ENCODE results near the gene CLOCK.

CLOCK gene

DNA sequence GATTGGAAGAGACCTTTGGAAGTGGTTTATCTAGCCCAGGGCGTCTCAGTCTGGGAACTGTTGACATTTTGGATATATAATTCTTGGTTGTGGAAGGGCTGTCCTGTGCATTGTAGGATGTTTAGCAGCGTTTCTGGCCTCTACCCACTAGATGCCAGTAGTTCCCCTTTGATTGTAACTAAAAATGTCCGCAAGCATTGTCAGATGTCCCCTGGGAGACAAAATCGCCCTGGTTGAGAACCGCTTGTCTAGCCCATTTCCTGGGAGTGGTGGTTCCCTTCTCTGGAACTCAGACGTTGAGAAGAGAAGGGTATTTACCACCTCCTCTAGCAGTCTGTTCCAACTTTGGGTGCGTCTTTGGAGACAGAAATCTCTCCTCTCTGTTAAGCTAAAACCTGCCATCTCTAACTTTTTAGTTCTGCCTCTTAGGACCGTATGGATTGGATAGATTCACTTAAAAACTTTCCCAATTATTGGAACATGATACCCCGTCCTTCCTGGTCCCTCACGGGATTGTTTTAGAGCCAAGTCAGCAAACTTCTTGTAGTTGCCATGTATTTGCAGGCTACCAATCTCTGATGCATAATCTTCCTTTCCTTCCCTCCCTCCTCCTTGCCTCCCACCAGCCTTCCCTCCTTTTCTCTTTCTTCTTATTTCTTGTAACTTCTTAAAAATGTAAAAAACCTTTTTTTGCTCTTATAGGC lies 137.1 kb downstream of the CLOCK start:
- Histone ChIP-seq H3K36me3 (ENCODE audit: insufficient read depth, low read length) (peaks cover 15% of the 10 kb centered on the region; the same call in 1 of the 2 replicates), H3K4me2 (ENCODE audit: low read depth, low read length, poor library complexity, severe bottlenecking) (peak overlapping the region; percentile 16), H4K20me1 (ENCODE audit: insufficient read depth, low read length, poor library complexity, severe bottlenecking) (peaks cover 79% of the 10 kb centered on the region), H3K79me2 (ENCODE audit: insufficient read depth, low read length) (peaks cover 83% of the 10 kb centered on the region), H3K4me3 (ENCODE audit: low read length, poor library complexity, severe bottlenecking) (no peak overlapping the region), H3K4me1 (ENCODE audit: insufficient read depth, low read length, poor library complexity, severe bottlenecking) (peaks cover 15% of the 10 kb centered on the region), H3K9ac (ENCODE audit: low read depth, low read length, poor library complexity, severe bottlenecking) (no peak overlapping the region), H3K9me3 (ENCODE audit: insufficient read depth, low read depth, low read length) (no peaks in the 10 kb centered on the region), H3K9me2 (replicated peaks; ENCODE audit: low read depth, low read length) (no peaks in the 10 kb centered on the region), H3K27me3 (ENCODE audit: insufficient read depth, low read length, poor library complexity, severe bottlenecking) (no peaks in the 10 kb centered on the region), H2AFZ (ENCODE audit: low read length) (no peak overlapping the region), H3F3A (ENCODE audit: low read depth) (no peaks in the 10 kb centered on the region)
- TF ChIP-seq CTCF (conservative IDR thresholded peaks at IDR 0.05; ENCODE audit: low read length) (peak; percentile 59), EZH2phosphoT487 (IDR thresholded peaks at IDR 0.05; ENCODE audit: borderline replicate concordance) (no peak)

DNA sequence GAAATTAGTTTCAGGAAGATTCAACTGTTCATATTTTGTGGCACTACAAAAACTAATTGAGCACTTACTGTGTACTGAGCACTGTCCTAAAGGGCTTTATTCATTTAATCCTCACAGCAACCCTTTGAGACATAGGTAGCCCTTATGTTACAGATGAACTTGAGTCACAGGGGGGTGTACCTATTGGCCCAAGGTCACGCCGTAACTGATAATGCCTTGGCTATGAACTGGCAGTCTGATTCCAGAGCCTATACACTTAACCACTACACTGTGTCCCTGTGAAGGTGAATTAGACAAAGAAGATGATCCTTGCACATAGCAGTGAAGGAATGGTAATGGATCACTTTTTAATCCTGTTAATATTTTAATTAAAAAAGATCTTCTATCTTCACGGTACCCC lies 138.9 kb downstream of the CLOCK start:
- H3K79me2 ChIP-seq (ENCODE audit: insufficient read depth, low read length) = peaks cover 90% of the 10 kb centered on the region
- H3K27me3 ChIP-seq (ENCODE audit: insufficient read depth, low read length, poor library complexity, severe bottlenecking) = no peaks in the 10 kb centered on the region
- peaks cover 15% of the 10 kb centered on the region for H3K4me1 ChIP-seq (ENCODE audit: insufficient read depth, low read length, poor library complexity, severe bottlenecking)
- H3K4me3 ChIP-seq (ENCODE audit: low read length, poor library complexity, severe bottlenecking) = no peak overlapping the region
- peaks cover 22% of the 10 kb centered on the region for H3K36me3 ChIP-seq (ENCODE audit: insufficient read depth, low read length)
- peak overlapping the region; percentile 16 for H3K4me2 ChIP-seq (ENCODE audit: low read depth, low read length, poor library complexity, severe bottlenecking)
- H4K20me1 ChIP-seq (ENCODE audit: insufficient read depth, low read length, poor library complexity, severe bottlenecking) = peaks cover 78% of the 10 kb centered on the region
- H3K9ac ChIP-seq (ENCODE audit: low read depth, low read length, poor library complexity, severe bottlenecking) = no peak overlapping the region
- H3K9me2 ChIP-seq (replicated peaks; ENCODE audit: low read depth, low read length) = no peaks in the 10 kb centered on the region
- no peaks in the 10 kb centered on the region for H3K9me3 ChIP-seq (ENCODE audit: insufficient read depth, low read depth, low read length)
- H3F3A ChIP-seq (ENCODE audit: low read depth) = no peaks in the 10 kb centered on the region
- H2AFZ ChIP-seq (ENCODE audit: low read length) = no peak overlapping the region
- no peak for TF ChIP-seq EZH2phosphoT487 (IDR thresholded peaks at IDR 0.05; ENCODE audit: borderline replicate concordance)
- no peak for TF ChIP-seq CTCF (conservative IDR thresholded peaks at IDR 0.05; ENCODE audit: low read length)

DNA sequence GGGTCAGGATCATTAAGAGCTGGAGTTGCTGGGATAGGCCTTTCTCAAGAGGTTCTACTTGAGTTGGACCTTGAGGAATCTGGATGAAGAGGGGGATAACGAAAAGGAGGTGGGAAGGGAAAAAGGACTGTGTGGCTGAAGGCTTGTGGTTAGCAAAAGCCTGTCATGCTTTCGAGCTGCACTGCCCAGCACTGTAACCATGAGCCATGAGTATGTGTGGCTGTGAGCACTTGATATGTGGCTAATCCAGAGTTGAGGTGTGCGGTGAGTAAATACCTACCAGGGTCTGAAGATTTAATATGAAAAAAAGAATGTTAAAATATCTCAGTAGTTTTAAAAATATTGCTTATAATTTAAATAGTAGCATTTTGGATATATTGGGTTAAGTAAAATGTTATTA lies 139.6 kb downstream of the CLOCK start:
- Histone ChIP-seq H3K9me2 (replicated peaks; ENCODE audit: low read depth, low read length) (no peaks in the 10 kb centered on the region), H3K36me3 (ENCODE audit: insufficient read depth, low read length) (peaks cover 22% of the 10 kb centered on the region), H3K4me3 (ENCODE audit: low read length, poor library complexity, severe bottlenecking) (no peak overlapping the region), H3K9me3 (ENCODE audit: insufficient read depth, low read depth, low read length) (no peaks in the 10 kb centered on the region), H3K4me2 (ENCODE audit: low read depth, low read length, poor library complexity, severe bottlenecking) (peak overlapping the region; percentile 16), H3F3A (ENCODE audit: low read depth) (no peaks in the 10 kb centered on the region), H3K79me2 (ENCODE audit: insufficient read depth, low read length) (peaks cover 90% of the 10 kb centered on the region), H3K4me1 (ENCODE audit: insufficient read depth, low read length, poor library complexity, severe bottlenecking) (peaks cover 15% of the 10 kb centered on the region), H4K20me1 (ENCODE audit: insufficient read depth, low read length, poor library complexity, severe bottlenecking) (peaks cover 80% of the 10 kb centered on the region), H2AFZ (ENCODE audit: low read length) (no peak overlapping the region), H3K9ac (ENCODE audit: low read depth, low read length, poor library complexity, severe bottlenecking) (no peak overlapping the region), H3K27me3 (ENCODE audit: insufficient read depth, low read length, poor library complexity, severe bottlenecking) (no peaks in the 10 kb centered on the region)
- TF ChIP-seq EZH2phosphoT487 (IDR thresholded peaks at IDR 0.05; ENCODE audit: borderline replicate concordance) = no peak
- TF ChIP-seq CTCF (conservative IDR thresholded peaks at IDR 0.05; ENCODE audit: low read length) = no peak

Data from Loucy (cell line).